Panc1 (cell line): ENCODE data around the gene MATN4.

Experiments
- CTCF ChIP-seq: fragments of 450-650 bp; IDR thresholded peaks from 2 replicates; pipeline ENCODE4 v1.5.1; 2017; ENCODE audit warnings: mild to moderate bottlenecking
- TCF7L2 ChIP-seq: IDR thresholded peaks from 2 replicates; pipeline ENCODE4 v1.6.1; 2011; ENCODE audit warnings: mild to moderate bottlenecking, low read depth, low read length, inconsistent platforms

GRCh38 chr20:45345104-45345936 lies 37.2 kb upstream of the MATN4 start:
- no peak for TF ChIP-seq CTCF
- no peak for TF ChIP-seq TCF7L2
